Stimulated activated naive CD8-positive, alpha-beta T cell treated with anti-CD3 and anti-CD28 coated beads, Interleukin-15, amount 100 ng/mL, for 72 hours (primary cell): ENCODE data around the gene DMBX1.
A peak's percentile ranks its signal among the peaks of the same experiment; 100 is the strongest.

Experiments
- ATAC-seq: fragments of 150-1000 bp; cut with Tn5 transposase; 2 replicates; pipeline ENCODE4 v1.10.0; 2021; ENCODE audit warnings: mild to moderate bottlenecking, moderate library complexity
- DNase-seq, 2 donors: peaks; one replicate each; pipeline ENCODE4 v3.0.0; 2021 to 2022
- H3K27ac Mint-ChIP-seq, 2 donors: one replicate each; pipeline ENCODE4 v1.8.0; 2022; ENCODE audit warnings: mild to moderate bottlenecking in 2 of 2, mixed read lengths in 2 of 2, moderate library complexity in 2 of 2
- H3K27me3 Mint-ChIP-seq: one replicate; pipeline ENCODE4 v1.8.0; 2022; ENCODE audit warnings: mixed read lengths
- H3K4me1 Mint-ChIP-seq: one replicate; pipeline ENCODE4 v1.8.0; 2022; ENCODE audit warnings: mild to moderate bottlenecking, mixed read lengths
- H3K4me3 Mint-ChIP-seq, 2 donors: one replicate each; pipeline ENCODE4 v1.8.0; 2022; ENCODE audit warnings: mild to moderate bottlenecking in 2 of 2, mixed read lengths in 2 of 2, moderate library complexity in 1 of 2
- H3K9me3 Mint-ChIP-seq, 2 donors: one replicate each; pipeline ENCODE4 v1.8.0; 2022; ENCODE audit warnings: mixed read lengths in 2 of 2

Gene DMBX1

DNA sequence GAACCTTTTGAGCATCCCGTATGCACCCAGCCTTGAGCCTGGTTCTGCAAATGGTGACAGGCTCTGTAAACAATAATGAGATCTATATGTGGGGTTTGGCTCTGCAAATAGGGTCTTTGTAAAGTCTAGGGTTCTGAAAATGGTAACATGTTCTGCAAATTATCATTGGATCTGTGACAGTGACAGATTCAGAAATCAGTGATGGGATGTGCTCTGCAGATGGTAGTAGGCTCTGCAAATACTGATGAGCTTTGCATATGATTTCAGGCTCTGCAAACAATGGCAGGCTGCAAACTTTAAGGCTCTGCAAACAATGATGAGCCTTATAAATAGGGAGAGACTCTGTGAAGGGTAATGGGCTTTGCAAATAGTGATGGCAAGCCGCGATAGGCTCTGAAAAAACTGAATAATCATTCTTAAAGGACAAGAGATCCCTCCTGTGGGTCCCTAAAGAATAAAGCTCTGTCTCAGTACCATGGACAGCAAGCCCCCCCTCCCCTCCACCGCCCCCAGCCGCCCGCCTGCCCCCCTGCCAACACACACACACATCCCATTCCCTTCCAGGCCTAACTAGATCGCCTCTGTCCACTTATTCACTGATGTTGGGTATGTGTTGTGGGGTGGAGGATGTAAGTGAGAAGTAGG, 17.7 kb upstream of the DMBX1 start:
- Mint-ChIP-seq H3K4me3 (no peak overlapping the region), H3K4me1 (peaks cover 5% of the 10 kb centered on the region), H3K9me3 (no peaks in the 10 kb centered on the region), H3K27ac (no peak overlapping the region), H3K27me3 (peaks cover 49% of the 10 kb centered on the region)
- DNase-seq: no peak
- no peak for ATAC-seq

DNA sequence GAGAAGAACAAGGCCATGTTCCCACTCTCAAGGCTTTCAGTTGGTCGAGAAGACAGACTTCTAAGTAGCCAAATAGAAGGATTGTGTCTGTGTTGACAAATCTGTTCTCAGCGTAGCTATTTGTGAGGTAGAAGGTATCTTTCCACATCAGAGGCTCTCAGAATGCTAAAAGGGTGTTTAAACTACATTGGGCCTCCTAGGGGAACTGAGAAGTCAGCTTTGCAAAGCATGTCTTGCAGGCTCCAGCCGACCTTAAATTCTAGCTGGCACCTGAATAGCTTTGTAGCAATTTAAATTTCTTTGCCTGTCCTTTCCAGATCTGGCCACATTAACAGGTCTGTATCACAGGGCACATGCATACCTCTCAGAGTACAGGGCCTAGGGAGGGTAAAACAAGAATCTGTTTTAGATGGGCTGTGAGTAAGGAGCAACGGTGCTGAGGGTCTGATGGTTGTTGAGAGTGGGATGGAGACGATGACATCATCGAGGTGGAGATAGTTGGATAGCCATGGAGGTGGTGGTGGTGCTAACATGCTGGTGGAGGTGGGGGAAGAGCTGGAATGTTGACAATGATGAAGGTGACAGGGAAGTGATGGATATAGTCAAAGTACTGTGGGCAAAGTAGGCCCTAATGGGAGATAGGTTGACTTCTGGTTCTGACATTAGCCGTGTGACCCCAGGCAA, 17.0 kb upstream of the DMBX1 start:
- Mint-ChIP-seq H3K4me3 (no peak overlapping the region), H3K9me3 (no peaks in the 10 kb centered on the region), H3K4me1 (no peaks in the 10 kb centered on the region), H3K27ac (no peak overlapping the region), H3K27me3 (peaks cover 49% of the 10 kb centered on the region)
- no peak for DNase-seq
- ATAC-seq: no peak

DNA sequence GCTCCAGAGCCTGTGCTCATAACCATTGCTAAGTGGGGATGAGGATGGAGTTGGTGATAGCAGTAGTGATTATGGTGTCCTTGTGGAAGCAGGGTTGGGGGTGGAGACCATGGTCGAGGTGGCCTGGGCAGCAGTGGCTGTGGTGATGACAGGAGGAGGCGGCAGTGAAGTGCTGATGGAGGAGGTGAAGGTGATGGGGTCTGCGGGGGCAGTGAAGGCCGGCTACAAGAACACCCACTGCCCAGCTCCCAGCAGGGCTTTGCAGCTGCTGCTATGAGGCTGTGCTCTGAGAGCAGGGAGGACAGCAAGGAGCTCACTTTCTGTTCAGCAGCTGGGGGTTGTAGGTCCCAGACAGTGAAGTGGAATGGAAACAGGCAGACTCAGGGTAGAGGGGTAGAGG, 15.6 kb upstream of the DMBX1 start:
- H3K9me3 Mint-ChIP-seq: no peaks in the 10 kb centered on the region
- ATAC-seq (no peak), DNase-seq (no peak)
- H3K27me3 Mint-ChIP-seq: peaks cover 47% of the 10 kb centered on the region
- H3K4me1 Mint-ChIP-seq: no peaks in the 10 kb centered on the region
- no peak overlapping the region for H3K27ac Mint-ChIP-seq
- H3K4me3 Mint-ChIP-seq: no peak overlapping the region

DNA sequence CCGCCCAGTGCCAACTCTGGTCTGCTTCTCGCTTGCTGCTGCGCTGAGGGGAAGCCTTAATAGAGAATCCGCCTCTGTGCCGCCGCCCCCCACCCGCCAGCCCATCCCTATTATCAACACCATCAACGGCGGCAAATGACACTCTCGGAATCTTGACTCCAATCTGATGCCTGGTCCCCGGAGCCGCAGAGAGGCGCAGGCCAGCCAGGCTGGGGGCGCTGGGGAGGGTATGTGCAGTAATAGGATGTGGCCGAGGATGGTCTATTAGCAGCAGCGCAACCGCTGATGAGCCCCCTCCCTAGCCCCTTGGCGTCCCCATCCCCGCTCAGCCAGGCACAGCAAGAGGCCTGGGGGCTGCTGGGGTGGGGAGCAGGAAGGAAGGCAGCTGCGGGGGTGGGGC, 15.1 kb upstream of the DMBX1 start:
- H3K27me3 Mint-ChIP-seq: peaks cover 53% of the 10 kb centered on the region
- no peak overlapping the region for H3K4me3 Mint-ChIP-seq

DNA sequence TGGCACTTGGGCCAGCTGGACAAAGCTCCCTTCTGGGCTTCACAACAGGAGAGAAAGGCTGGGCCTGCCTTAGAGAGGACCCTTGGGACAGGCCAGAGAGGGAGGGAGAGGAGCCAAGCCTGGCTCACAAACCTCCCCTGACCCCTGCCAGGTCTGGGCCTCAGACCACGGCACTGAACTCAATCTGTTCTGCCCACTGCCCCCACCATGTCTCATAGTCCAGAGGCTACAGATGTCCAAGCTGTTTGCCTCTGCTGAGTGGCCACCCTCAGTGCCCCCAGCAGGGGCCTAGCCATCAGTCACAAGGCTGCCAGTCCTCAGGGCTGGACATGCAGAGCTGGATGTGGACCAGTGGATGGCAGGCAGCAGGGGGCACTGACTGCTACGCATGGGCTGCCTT, 13.0 kb upstream of the DMBX1 start:
- Mint-ChIP-seq H3K4me3 (no peak overlapping the region), H3K27me3 (peaks cover 63% of the 10 kb centered on the region), H3K27ac (no peak overlapping the region), H3K4me1 (no peaks in the 10 kb centered on the region), H3K9me3 (no peaks in the 10 kb centered on the region)
- DNase-seq (no peak), ATAC-seq (no peak)

More for the DNA sequence above, 15.1 kb upstream of the DMBX1 start:
- no peak for DNase-seq
- Mint-ChIP-seq H3K4me1 (no peaks in the 10 kb centered on the region), H3K9me3 (no peaks in the 10 kb centered on the region), H3K27ac (no peak overlapping the region)
- ATAC-seq: no peak

DNA sequence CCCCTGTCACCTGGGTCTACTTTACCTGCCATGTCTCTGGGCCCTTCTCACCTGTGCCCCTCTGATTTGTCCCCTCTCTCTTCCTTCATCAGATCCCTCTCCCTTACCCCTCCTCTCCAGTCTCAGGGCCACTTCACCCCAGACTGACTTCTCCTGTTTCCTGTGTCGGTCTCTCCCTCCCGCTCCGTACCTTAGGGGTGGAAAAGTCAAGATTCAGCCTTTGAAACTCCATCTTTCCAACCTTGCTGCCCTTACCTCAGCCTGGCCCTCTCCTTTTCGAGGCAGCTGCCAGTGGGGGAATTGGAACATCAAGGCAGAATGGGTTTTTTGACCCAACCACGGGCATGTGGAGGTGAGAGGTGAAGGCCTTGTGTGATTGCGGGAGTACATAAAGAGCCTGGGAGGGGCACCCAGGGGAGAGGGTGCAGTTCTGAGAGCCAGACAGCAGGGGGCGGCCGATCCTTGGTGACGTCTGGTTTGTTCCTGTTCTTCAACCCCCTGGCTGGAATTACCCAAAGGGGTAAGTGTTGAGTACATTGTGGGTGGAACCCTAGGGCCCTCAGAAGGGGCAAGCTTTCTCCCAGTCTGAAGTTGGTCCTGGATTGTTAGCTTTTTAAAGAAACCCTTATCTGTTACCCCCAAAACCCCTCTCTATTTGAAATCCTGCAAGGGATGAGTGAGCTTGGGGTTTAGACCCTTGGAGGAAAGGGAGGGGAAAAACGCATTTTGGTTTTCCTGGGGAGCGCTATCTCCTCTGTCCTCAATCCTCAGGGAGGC, 12.3 kb upstream of the DMBX1 start:
- H3K9me3 Mint-ChIP-seq: no peaks in the 10 kb centered on the region
- ATAC-seq: peak; percentile 77
- peak overlapping the region in 1 of 2 donors; percentile 64 for H3K27ac Mint-ChIP-seq
- H3K4me3 Mint-ChIP-seq: no peak overlapping the region
- H3K27me3 Mint-ChIP-seq: peaks cover 63% of the 10 kb centered on the region
- peak; percentile 73 to 82 for DNase-seq
- no peaks in the 10 kb centered on the region for H3K4me1 Mint-ChIP-seq

DNA sequence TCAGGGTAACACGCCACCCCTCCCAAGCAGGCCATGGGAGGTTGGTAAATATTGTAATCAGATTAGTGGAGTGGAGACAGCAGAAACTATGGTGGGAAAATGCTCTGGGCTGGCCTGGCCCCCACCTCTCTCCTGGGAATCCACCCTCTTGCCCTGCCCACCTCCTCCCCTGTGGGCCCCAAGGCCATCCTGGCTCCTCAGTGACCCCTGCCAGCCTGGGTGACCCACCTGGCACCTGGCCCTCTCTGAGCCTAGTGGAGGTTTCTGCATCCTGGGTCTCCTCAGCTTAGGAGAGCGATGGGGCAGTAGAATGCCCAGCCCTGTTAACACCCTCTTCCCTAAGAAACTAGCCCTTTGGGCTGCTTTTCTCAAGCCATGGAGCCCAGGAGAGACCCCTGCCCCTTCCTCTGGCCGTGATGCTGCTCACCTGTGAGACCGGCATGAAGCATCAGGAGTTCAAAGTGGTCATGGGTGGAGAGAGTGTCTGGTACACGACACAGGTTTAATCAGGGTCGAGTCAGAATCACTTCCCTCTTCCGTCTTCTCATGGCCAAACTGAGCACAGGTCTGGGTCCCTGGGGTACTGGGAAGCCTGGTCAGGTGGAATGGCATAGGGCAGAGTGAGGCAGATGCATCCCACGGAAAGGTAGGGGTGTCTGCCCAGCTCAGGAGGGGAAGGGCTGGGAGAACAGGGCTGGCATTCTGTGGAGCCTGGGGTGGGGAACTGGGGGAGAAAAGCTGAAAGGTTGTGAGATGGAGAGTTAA, 10.7 kb upstream of the DMBX1 start:
- peaks cover 72% of the 10 kb centered on the region for H3K27me3 Mint-ChIP-seq
- H3K27ac Mint-ChIP-seq: peak overlapping the region in 1 of 2 donors; percentile 14
- no peaks in the 10 kb centered on the region for H3K9me3 Mint-ChIP-seq
- H3K4me3 Mint-ChIP-seq: no peak overlapping the region
- DNase-seq: no peak
- no peak for ATAC-seq
- H3K4me1 Mint-ChIP-seq: no peaks in the 10 kb centered on the region

DNA sequence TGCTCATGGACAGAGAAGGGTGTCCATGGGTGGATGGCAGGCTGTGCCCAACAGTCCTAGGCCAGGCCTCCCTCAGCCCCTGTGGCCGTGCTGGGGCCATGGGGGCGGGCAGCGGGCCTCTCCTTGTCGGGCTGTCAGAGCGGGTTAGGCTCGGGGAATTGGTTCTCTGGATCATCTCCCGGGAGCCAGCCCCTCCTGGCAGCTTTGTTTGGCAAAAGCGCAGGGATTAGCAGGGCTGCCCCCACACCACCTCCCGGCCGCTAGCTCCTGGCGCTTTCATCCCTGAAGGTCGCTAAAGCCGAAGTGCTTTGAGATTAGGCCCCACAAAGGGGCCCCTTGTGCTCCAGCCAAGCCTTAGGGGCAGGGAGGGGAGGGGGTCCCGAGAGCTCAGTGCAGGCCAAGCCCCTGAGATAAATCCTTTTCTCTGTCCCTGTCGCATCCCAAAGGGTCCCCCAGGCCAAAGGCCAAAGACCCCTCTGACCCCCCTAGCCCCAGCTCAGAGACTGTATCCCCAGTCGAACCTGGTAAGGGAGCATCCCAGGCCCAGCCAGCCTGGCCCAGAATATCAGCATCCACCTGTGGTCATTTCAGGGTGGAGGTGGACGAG, 9.8 kb upstream of the DMBX1 start:
- no peaks in the 10 kb centered on the region for H3K4me1 Mint-ChIP-seq
- ATAC-seq (no peak), DNase-seq (no peak)
- no peaks in the 10 kb centered on the region for H3K9me3 Mint-ChIP-seq
- peaks cover 72% of the 10 kb centered on the region for H3K27me3 Mint-ChIP-seq
- H3K27ac Mint-ChIP-seq: peak overlapping the region in 1 of 2 donors; percentile 8
- no peak overlapping the region for H3K4me3 Mint-ChIP-seq

DNA sequence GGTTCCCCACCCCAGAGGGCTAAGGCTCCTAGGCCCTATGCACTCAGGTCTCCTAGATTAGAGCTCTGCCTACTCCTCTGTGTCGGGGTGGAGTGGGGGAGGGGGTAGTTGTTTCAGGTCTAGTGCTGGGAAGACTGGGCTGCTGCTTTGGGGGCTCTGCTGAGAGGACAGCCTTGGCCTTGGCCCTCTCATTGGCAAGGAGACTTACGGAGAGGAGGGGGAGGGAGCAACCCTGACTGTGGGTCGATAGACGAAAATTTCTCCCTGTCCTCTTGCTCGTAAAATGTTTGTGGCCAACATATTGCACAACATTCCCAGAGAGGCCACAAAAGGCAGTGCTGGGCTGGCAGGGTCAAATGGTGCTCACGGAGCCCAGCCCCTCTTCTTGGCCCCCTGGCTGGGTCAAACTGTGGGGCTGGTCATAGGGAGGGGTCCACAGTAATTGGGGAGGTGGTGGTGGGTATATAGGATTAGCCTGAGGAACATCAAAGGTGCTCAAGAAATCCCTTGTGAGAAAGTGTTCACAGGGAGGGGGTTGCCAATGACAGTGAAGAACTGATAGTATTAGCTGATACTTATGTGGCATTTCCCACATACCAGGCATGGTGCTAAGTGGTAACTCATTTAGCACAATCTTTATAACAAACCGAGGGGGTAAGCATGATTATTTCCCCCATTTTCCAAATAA, 8.5 kb upstream of the DMBX1 start:
- no peak overlapping the region for H3K27ac Mint-ChIP-seq
- no peaks in the 10 kb centered on the region for H3K4me1 Mint-ChIP-seq
- no peak overlapping the region for H3K4me3 Mint-ChIP-seq
- H3K9me3 Mint-ChIP-seq: no peaks in the 10 kb centered on the region
- H3K27me3 Mint-ChIP-seq: peaks cover 72% of the 10 kb centered on the region
- no peak for ATAC-seq
- no peak for DNase-seq

DNA sequence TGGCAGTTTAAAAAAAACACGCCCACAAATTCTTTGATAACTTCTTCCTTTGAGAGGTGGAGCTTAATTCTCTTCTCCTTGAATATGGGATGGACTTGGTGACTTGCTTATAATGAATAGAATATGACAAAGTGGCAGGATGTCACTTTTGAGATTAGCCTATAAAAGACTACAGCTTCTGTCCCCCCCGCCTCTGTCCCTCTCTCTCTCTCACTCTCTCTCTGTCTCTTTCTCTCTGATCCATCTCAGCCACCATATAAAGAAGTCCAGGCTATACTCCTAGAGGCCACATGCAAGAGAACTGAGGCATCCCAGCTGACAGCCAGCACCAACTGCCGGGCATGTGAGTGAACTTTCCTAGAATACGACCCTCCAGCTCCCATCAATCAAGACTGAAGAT, 7.7 kb upstream of the DMBX1 start:
- DNase-seq (no peak), ATAC-seq (no peak)
- H3K27me3 Mint-ChIP-seq: peaks cover 77% of the 10 kb centered on the region
- no peak overlapping the region for H3K4me3 Mint-ChIP-seq
- no peaks in the 10 kb centered on the region for H3K4me1 Mint-ChIP-seq
- no peaks in the 10 kb centered on the region for H3K9me3 Mint-ChIP-seq
- no peak overlapping the region for H3K27ac Mint-ChIP-seq

DNA sequence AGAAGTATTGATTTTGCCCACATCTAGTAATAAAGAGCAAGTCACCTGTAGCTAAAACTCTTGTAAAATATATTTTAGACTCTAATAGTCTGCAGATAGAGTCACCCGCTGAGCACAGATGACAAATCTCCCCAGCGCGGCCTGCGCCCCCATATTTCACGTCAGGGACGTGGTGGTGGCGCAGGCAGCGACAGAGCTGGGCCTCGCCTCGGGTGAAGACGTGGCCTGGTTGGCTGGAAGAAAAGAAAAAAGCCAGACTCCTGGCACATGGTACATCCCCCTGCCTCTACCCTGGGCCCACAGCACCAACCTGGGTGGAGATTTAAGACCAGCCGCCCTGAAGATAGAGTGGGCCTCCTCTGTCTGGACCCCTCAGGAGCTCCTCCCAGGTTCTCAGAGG, 6.0 kb upstream of the DMBX1 start:
- Mint-ChIP-seq H3K4me1 (peaks cover 5% of the 10 kb centered on the region), H3K27me3 (peaks cover 80% of the 10 kb centered on the region), H3K4me3 (no peak overlapping the region), H3K27ac (no peak overlapping the region), H3K9me3 (no peaks in the 10 kb centered on the region)
- no peak for ATAC-seq
- no peak for DNase-seq

DNA sequence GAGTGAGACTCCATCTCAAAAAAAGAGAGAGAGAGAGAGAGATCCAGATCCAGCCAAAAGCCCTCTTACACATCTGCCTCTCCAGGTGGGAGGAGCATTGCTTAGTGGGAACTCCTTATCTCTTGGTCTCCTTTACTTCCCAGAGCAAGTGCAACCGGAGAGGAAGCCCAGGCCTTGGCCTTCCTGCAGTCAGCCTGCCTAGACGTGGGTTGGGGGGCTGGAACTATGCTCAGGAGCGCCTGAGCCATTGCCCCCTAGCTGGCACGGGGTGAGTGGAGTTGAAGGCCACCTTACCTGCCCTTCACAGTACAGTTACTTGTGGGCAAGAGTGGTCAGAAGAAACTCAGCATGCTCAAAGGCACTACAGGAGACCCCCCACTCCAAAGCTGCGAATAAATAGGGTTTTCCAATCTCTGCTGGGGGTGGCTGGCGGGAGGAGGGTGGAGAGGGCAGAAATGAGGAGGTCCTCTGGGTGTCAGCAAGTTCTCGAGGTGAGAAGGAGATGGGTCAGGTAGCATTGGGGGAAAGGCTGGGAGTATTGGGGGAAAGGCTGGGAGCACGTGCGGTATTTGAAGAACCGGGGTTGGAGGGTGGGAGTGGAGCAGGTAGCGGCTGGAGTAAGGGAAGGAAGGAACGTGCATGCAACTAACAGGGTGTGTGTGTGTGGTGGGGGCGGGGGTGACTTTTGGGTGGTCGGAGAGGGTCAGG, 4.7 kb upstream of the DMBX1 start:
- peaks cover 19% of the 10 kb centered on the region for H3K4me1 Mint-ChIP-seq
- ATAC-seq: no peak

DNA sequence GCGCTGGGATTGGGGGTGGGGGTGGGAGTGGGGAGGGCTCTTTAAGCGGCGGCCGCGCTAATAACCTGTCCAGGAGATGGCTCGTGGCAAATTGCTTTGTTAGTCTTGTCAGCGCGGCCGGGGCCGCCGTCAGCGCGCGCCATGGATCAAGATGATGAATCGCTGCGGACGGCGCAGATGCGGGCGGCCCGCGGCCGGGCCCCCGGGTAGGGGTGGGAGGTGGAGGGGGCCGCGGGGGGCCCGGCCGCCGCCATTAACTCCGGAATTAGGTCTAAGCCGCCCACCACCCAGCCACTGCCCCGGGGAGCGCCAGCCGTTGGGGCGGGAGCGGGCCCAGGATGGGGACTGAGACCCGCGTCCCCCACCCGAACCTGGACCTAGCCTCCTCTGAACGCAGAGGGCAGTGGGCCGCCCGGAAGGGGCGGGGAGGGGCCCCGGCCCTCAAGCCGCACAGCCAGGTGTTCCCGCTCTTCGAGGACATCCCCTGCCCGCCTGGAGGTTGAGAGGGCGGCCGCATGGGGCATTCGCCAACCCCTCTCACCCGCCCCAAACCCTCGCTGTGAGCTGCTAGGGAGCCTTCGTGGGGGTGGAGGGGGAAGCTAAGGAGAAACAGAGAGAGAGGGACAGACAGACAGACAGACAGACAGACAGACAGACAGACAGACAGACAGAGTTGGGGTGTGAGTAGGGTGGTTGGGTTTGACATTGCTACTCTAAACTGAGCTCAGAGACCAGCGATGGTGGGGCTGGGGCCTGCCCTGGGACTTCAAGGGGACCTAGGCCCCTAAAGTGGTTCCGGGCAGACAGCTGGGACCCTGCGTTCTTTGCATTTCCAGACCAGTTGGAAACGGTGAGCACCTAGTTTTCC, 3.8 kb upstream of the DMBX1 start:
- DNase-seq: no peak
- H3K27ac Mint-ChIP-seq: no peak overlapping the region
- H3K9me3 Mint-ChIP-seq: no peaks in the 10 kb centered on the region
- ATAC-seq: no peak
- peaks cover 82% of the 10 kb centered on the region for H3K27me3 Mint-ChIP-seq
- H3K4me1 Mint-ChIP-seq: peaks cover 27% of the 10 kb centered on the region
- H3K4me3 Mint-ChIP-seq: no peak overlapping the region

More for the DNA sequence above, 4.7 kb upstream of the DMBX1 start:
- Mint-ChIP-seq H3K27me3 (peaks cover 80% of the 10 kb centered on the region), H3K9me3 (no peaks in the 10 kb centered on the region), H3K27ac (no peak overlapping the region), H3K4me3 (no peak overlapping the region)
- no peak for DNase-seq
